K562 (cell line): Measurements from ENCODE around the gene GNS.

Source experiments
- CEBPZ ChIP-seq: fragments of 150-350 bp; IDR thresholded peaks from 2 replicates; pipeline ENCODE4 v1.6.1; 2014; ENCODE audit warnings: low read depth, mild to moderate bottlenecking, low read length, borderline replicate concordance
- MAX ChIP-seq: sonication (generic); formaldehyde crosslinking; IDR thresholded peaks from 2 replicates; pipeline ENCODE4 v1.9.0; 2022; ENCODE audit warnings: mild to moderate bottlenecking, missing genetic modification reagents
- NFE2L1 ChIP-seq: fragments of 450-650 bp; IDR thresholded peaks from 2 replicates; pipeline ENCODE4 v1.6.1; 2016; ENCODE audit warnings: missing genetic modification characterization, low read depth, mild to moderate bottlenecking, missing compliant biosample characterization, moderate library complexity, borderline replicate concordance
- NFYB ChIP-seq: IDR thresholded peaks from 2 replicates; pipeline ENCODE4 v1.6.1; 2011; ENCODE audit warnings: mild to moderate bottlenecking, moderate library complexity; ENCODE audit not compliant: insufficient read length; ENCODE audit errors: extremely low read depth

- TF ChIP-seq NFYB: no peak
- no peak for TF ChIP-seq CEBPZ
- no peak for TF ChIP-seq MAX
- TF ChIP-seq NFE2L1 (tag): no peak
These were observed 20.3 kb upstream of the GNS start for GRCh38 chr12:64779354-64779974.
